OCI-LY7 (cell line): ENCODE measurements around the gene METTL1.

Source experiments
- EZH2phosphoT487 ChIP-seq: fragments of 200-600 bp; sonication (generic); IDR thresholded peaks from 2 replicates; pipeline ENCODE4 v1.6.1; 2018; ENCODE audit warnings: low read depth, borderline replicate concordance, mild to moderate bottlenecking, mixed run types, antibody characterized with exemption, low read length, moderate library complexity, mixed read lengths
- TF ChIP-seq, protein P1 (sequence below): fragments of 200-600 bp; sonication (generic); conservative IDR thresholded peaks from 2 replicates; pipeline ENCODE4 v1.5.1; 2014; ENCODE audit warnings: mild to moderate bottlenecking, antibody characterized with exemption, low read length, moderate library complexity, mixed read lengths

- TF ChIP-seq, protein P1, sequence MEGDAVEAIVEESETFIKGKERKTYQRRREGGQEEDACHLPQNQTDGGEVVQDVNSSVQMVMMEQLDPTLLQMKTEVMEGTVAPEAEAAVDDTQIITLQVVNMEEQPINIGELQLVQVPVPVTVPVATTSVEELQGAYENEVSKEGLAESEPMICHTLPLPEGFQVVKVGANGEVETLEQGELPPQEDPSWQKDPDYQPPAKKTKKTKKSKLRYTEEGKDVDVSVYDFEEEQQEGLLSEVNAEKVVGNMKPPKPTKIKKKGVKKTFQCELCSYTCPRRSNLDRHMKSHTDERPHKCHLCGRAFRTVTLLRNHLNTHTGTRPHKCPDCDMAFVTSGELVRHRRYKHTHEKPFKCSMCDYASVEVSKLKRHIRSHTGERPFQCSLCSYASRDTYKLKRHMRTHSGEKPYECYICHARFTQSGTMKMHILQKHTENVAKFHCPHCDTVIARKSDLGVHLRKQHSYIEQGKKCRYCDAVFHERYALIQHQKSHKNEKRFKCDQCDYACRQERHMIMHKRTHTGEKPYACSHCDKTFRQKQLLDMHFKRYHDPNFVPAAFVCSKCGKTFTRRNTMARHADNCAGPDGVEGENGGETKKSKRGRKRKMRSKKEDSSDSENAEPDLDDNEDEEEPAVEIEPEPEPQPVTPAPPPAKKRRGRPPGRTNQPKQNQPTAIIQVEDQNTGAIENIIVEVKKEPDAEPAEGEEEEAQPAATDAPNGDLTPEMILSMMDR: no peak
- TF ChIP-seq EZH2phosphoT487: no peak
Observed at GRCh38 chr12:57741413-57741789, 30.5 kb downstream of the METTL1 start.
